HuH-7.5 (cell line): Measurements from ENCODE around the gene JPH3.

ENCODE experiments used
- DNase-seq: peaks from one replicate; pipeline ENCODE4 v3.0.0; 2011; ENCODE audit warnings: low spot score

JPH3 gene

GRCh38 chr16:87741700-87742415, 139.6 kb downstream of the JPH3 start:
- DNase-seq, result no peak

- no peak for DNase-seq
Observed at GRCh38 chr16:87742781-87743490, 140.6 kb downstream of the JPH3 start.

- DNase-seq, result peak; percentile 55
Observed at GRCh38 chr16:87744750-87745514, 142.6 kb downstream of the JPH3 start.

- no peak for DNase-seq
Observed at GRCh38 chr16:87746178-87746577, 143.9 kb downstream of the JPH3 start.
